Measurements from ENCODE around the gene ARID1A. TPM values are rescaled to one million over a fixed set of nuclear protein-coding genes. Genes with fewer than 3 reads are reported as not detected.
A peak's percentile ranks its signal among the peaks of the same experiment; 100 is the strongest.
"Not testable (repeated sequence)": the region's sequence is repeated elsewhere in the genome, so short reads cannot be mapped to it uniquely, and the experiment has no call there.

The ARID1A gene
- 55.5 TPM for polyA plus RNA-seq (2013)

GRCh38 chr1:26695356-26696118 is at the start of gene ARID1A:
Gene ARID1A (plus strand): TSS chr1:26696015. CDS start chr1:26696404, 389 bp downstream.
- POLR2A ChIA-PET: interaction anchor here (1.2 kb wide), 1 partner anchor 32 kb away, joined by 3 read pairs; no protein-coding TSS in a partner anchor
- Histone ChIP-seq H3K4me3 (ENCODE audit: control insufficient read depth in 1 of 7, extremely low read depth in 1 of 7, insufficient read depth in 4 of 7, low read depth in 2 of 7, low read length in 6 of 7) (peak within 1 kb of the TSS; percentile 81 to 90 (median 86)), H3K27me3 (replicated peaks in 2 of 5; ENCODE audit: control insufficient read depth in 4 of 5, insufficient read depth in 5 of 5, low read length in 4 of 5) (no peaks in the 10 kb centered on the region), H3K4me1 (ENCODE audit: control extremely low read depth in 1 of 4, control insufficient read depth in 4 of 4, insufficient read depth in 4 of 4, low read length in 3 of 4) (peaks cover 43 to 72% (median 66%) of the 10 kb centered on the region in 4 experiments), H3K9me3 (ENCODE audit: control extremely low read depth in 1 of 5, control insufficient read depth in 4 of 5, insufficient read depth in 2 of 5, low read depth in 1 of 5, low read length in 4 of 5) (no peaks in the 10 kb centered on the region), H3K27ac (ENCODE audit: insufficient read depth in 1 of 2, low read depth in 1 of 2, low read length in 2 of 2, poor library complexity in 1 of 2, severe bottlenecking in 2 of 2) (peak within 1 kb of the TSS; percentile 79 to 94), H3K36me3 (ENCODE audit: control insufficient read depth in 4 of 4, insufficient read depth in 4 of 4, low read length in 3 of 4) (peaks cover 0 to 3% (median 0%) of the 10 kb centered on the region in 4 experiments)
- WGBS (ENCODE audit: insufficient coverage): 0% methylated on average over 52 of the region's 80 CpGs
- peak; percentile 97 to 99 (median 99) for DNase-seq
- CTCF ChIA-PET: no interaction called here

GRCh38 chr1:26664802-26665201 is 31.0 kb upstream of the ARID1A start:
- no peaks in the 10 kb centered on the region for H3K4me1 ChIP-seq (ENCODE audit: control extremely low read depth in 1 of 4, control insufficient read depth in 4 of 4, insufficient read depth in 4 of 4, low read length in 3 of 4)
- H3K9me3 ChIP-seq (ENCODE audit: control extremely low read depth in 1 of 5, control insufficient read depth in 4 of 5, insufficient read depth in 2 of 5, low read depth in 1 of 5, low read length in 4 of 5): no peaks in the 10 kb centered on the region
- H3K36me3 ChIP-seq (ENCODE audit: control insufficient read depth in 4 of 4, insufficient read depth in 4 of 4, low read length in 3 of 4): no peaks in the 10 kb centered on the region
- WGBS (ENCODE audit: insufficient coverage): no CpG with 5 or more reads among the region's 2 CpGs
- H3K27me3 ChIP-seq (replicated peaks in 2 of 5; ENCODE audit: control insufficient read depth in 4 of 5, insufficient read depth in 5 of 5, low read length in 4 of 5): no peaks in the 10 kb centered on the region
- ChIA-PET CTCF (interaction anchor here (0.8 to 1.3 kb wide), 4 partner anchors 12 to 124 kb away, joined by 3 to 5 read pairs (median 3); no protein-coding TSS in a partner anchor), POLR2A (interaction anchor here (0.7 kb wide), 1 partner anchor 55 kb away, joined by 3 read pairs; no protein-coding TSS in a partner anchor)
- DNase-seq: no peak
- H3K27ac ChIP-seq (ENCODE audit: insufficient read depth in 1 of 2, low read depth in 1 of 2, low read length in 2 of 2, poor library complexity in 1 of 2, severe bottlenecking in 2 of 2): no peak overlapping the region
- no peak overlapping the region for H3K4me3 ChIP-seq (ENCODE audit: control insufficient read depth in 1 of 7, extremely low read depth in 1 of 7, insufficient read depth in 4 of 7, low read depth in 2 of 7, low read length in 6 of 7)

- DNase-seq: no peak
- ChIA-PET CTCF (interaction anchor here (0.8 to 2.2 kb wide), 5 partner anchors 8 to 163 kb away, joined by 3 to 10 read pairs (median 3); no protein-coding TSS in a partner anchor), POLR2A (no interaction called here)
- Histone ChIP-seq H3K27ac (ENCODE audit: insufficient read depth in 1 of 2, low read depth in 1 of 2, low read length in 2 of 2, poor library complexity in 1 of 2, severe bottlenecking in 2 of 2) (no peak overlapping the region), H3K27me3 (replicated peaks in 2 of 5; ENCODE audit: control insufficient read depth in 4 of 5, insufficient read depth in 5 of 5, low read length in 4 of 5) (no peaks in the 10 kb centered on the region), H3K36me3 (ENCODE audit: control insufficient read depth in 4 of 4, insufficient read depth in 4 of 4, low read length in 3 of 4) (no peaks in the 10 kb centered on the region), H3K4me1 (ENCODE audit: control extremely low read depth in 1 of 4, control insufficient read depth in 4 of 4, insufficient read depth in 4 of 4, low read length in 3 of 4) (no peaks in the 10 kb centered on the region), H3K4me3 (ENCODE audit: control insufficient read depth in 1 of 7, extremely low read depth in 1 of 7, insufficient read depth in 4 of 7, low read depth in 2 of 7, low read length in 6 of 7) (no peak overlapping the region), H3K9me3 (ENCODE audit: control extremely low read depth in 1 of 5, control insufficient read depth in 4 of 5, insufficient read depth in 2 of 5, low read depth in 1 of 5, low read length in 4 of 5) (no peaks in the 10 kb centered on the region)
- WGBS (ENCODE audit: insufficient coverage): no CpG with 5 or more reads among the region's 1 CpG
Observed at GRCh38 chr1:26666855-26667254, 29.0 kb upstream of the ARID1A start.

- H3K4me1 ChIP-seq (ENCODE audit: control extremely low read depth in 1 of 4, control insufficient read depth in 4 of 4, insufficient read depth in 4 of 4, low read length in 3 of 4); H3K36me3 ChIP-seq (ENCODE audit: control insufficient read depth in 4 of 4, insufficient read depth in 4 of 4, low read length in 3 of 4); H3K27ac ChIP-seq (ENCODE audit: insufficient read depth in 1 of 2, low read depth in 1 of 2, low read length in 2 of 2, poor library complexity in 1 of 2, severe bottlenecking in 2 of 2); POLR2A ChIA-PET; H3K27me3 ChIP-seq (replicated peaks in 2 of 5; ENCODE audit: control insufficient read depth in 4 of 5, insufficient read depth in 5 of 5, low read length in 4 of 5); DNase-seq; H3K9me3 ChIP-seq (ENCODE audit: control extremely low read depth in 1 of 5, control insufficient read depth in 4 of 5, insufficient read depth in 2 of 5, low read depth in 1 of 5, low read length in 4 of 5); H3K4me3 ChIP-seq (ENCODE audit: control insufficient read depth in 1 of 7, extremely low read depth in 1 of 7, insufficient read depth in 4 of 7, low read depth in 2 of 7, low read length in 6 of 7): not testable (repeated sequence)
- CTCF ChIA-PET: interaction anchor here (2.2 kb wide), 1 partner anchor 9 kb away, joined by 10 read pairs; no protein-coding TSS in a partner anchor
- no CpG with 5 or more reads among the region's 4 CpGs for WGBS (ENCODE audit: insufficient coverage)
Observed at GRCh38 chr1:26668106-26668786, 27.6 kb upstream of the ARID1A start.

GRCh38 chr1:26677306-26678115 is 18.3 kb upstream of the ARID1A start:
- Histone ChIP-seq H3K27ac (ENCODE audit: insufficient read depth in 1 of 2, low read depth in 1 of 2, low read length in 2 of 2, poor library complexity in 1 of 2, severe bottlenecking in 2 of 2) (no peak overlapping the region), H3K4me3 (ENCODE audit: control insufficient read depth in 1 of 7, extremely low read depth in 1 of 7, insufficient read depth in 4 of 7, low read depth in 2 of 7, low read length in 6 of 7) (peak overlapping the region in 6 of 7 experiments; percentile 2 to 74 (median 42)), H3K4me1 (ENCODE audit: control extremely low read depth in 1 of 4, control insufficient read depth in 4 of 4, insufficient read depth in 4 of 4, low read length in 3 of 4) (peaks cover 7 to 19% (median 14%) of the 10 kb centered on the region in 4 experiments), H3K36me3 (ENCODE audit: control insufficient read depth in 4 of 4, insufficient read depth in 4 of 4, low read length in 3 of 4) (no peaks in the 10 kb centered on the region), H3K9me3 (ENCODE audit: control extremely low read depth in 1 of 5, control insufficient read depth in 4 of 5, insufficient read depth in 2 of 5, low read depth in 1 of 5, low read length in 4 of 5) (no peaks in the 10 kb centered on the region), H3K27me3 (replicated peaks in 2 of 5; ENCODE audit: control insufficient read depth in 4 of 5, insufficient read depth in 5 of 5, low read length in 4 of 5) (no peaks in the 10 kb centered on the region)
- POLR2A ChIA-PET: interaction anchor here (0.7 to 1.3 kb wide), 4 partner anchors 16 to 45 kb away, joined by 3 to 6 read pairs (median 3); no protein-coding TSS in a partner anchor
- peak; percentile 84 to 89 (median 89) for DNase-seq
- CTCF ChIA-PET: interaction anchor here (0.6 to 6.4 kb wide), 35 partner anchors 10 to 176 kb away, joined by 3 to 68 read pairs (median 4); partner anchors contain the start of gene PIGV
- 8% methylated on average over 5 of the region's 9 CpGs for WGBS (ENCODE audit: insufficient coverage)

- Histone ChIP-seq H3K27me3 (replicated peaks in 2 of 5; ENCODE audit: control insufficient read depth in 4 of 5, insufficient read depth in 5 of 5, low read length in 4 of 5) (no peaks in the 10 kb centered on the region), H3K36me3 (ENCODE audit: control insufficient read depth in 4 of 4, insufficient read depth in 4 of 4, low read length in 3 of 4) (no peaks in the 10 kb centered on the region), H3K9me3 (ENCODE audit: control extremely low read depth in 1 of 5, control insufficient read depth in 4 of 5, insufficient read depth in 2 of 5, low read depth in 1 of 5, low read length in 4 of 5) (no peaks in the 10 kb centered on the region), H3K4me1 (ENCODE audit: control extremely low read depth in 1 of 4, control insufficient read depth in 4 of 4, insufficient read depth in 4 of 4, low read length in 3 of 4) (peaks cover 3 to 11% (median 10%) of the 10 kb centered on the region in 4 experiments), H3K27ac (ENCODE audit: insufficient read depth in 1 of 2, low read depth in 1 of 2, low read length in 2 of 2, poor library complexity in 1 of 2, severe bottlenecking in 2 of 2) (peak overlapping the region in 1 of 2 experiments; percentile 63), H3K4me3 (ENCODE audit: control insufficient read depth in 1 of 7, extremely low read depth in 1 of 7, insufficient read depth in 4 of 7, low read depth in 2 of 7, low read length in 6 of 7) (no peak overlapping the region)
- DNase-seq: no peak
- ChIA-PET POLR2A (no interaction called here), CTCF (interaction anchor here (0.6 to 1.7 kb wide), 3 partner anchors 9 to 910 kb away, joined by 3 to 5 read pairs (median 5); no protein-coding TSS in a partner anchor)
- 100% methylated on average over 2 of the region's 4 CpGs for WGBS (ENCODE audit: insufficient coverage)
Observed at GRCh38 chr1:26684763-26685508, 10.9 kb upstream of the ARID1A start.
